Renal cortical epithelial cell (primary cell): ENCODE data around the gene FRMPD4. TPM values are rescaled to one million over a fixed set of nuclear protein-coding genes. Genes with fewer than 3 reads are reported as not detected.

Source experiments
- DNase-seq: peaks from one replicate; pipeline ENCODE4 v3.0.0-alpha.2; 2011; ENCODE audit warnings: low read depth
- total RNA-seq: library from RNA; depleted of rRNA; stranded (reverse); fragments of >200 nt; gene quantifications from 2 replicates; pipeline ENCODE4 v1.2.3, GENCODE V29; 2014

FRMPD4 gene
- total RNA-seq, 1 donor from 2014 or later = 0.30 TPM

DNA sequence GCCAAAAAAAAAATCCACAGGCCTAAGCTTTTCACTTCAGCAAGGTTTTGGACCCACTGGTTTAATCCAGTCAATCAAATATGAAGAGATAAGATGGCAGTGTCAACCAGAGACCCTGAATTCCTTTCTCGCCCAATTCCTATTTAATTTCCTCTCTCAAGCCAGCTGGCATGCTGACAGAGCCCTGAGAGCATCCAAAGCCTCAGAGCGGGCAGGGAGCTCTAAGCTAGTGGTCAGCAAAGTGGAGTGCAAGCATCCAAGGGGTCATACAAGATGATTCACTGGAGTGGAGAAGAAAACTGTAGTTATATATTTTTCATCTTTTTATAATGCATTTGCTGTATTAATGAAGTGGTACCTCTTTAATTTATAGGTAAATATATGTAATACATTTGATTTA is 615.1 kb downstream of the FRMPD4 start:
- no peak for DNase-seq

DNA sequence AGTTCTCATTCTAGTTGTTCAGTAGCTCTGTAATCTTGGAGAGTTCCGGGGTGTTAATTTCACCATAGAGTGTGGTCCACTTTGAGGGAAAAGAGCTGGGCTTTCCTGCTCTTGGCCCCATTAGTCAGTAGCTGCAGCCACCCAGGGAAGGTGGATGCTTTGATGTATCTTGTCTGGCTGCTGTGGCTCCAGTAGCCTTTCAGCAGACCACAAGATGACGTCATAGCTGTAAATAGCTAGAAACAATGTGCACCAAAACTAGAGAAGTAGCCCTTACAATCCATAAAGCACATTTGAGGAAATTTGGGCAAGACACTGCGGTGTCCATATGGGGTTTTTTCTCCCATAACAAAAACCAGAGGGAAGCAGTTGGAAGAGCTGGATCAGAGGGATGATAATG is 620.0 kb downstream of the FRMPD4 start:
- no peak for DNase-seq

DNA sequence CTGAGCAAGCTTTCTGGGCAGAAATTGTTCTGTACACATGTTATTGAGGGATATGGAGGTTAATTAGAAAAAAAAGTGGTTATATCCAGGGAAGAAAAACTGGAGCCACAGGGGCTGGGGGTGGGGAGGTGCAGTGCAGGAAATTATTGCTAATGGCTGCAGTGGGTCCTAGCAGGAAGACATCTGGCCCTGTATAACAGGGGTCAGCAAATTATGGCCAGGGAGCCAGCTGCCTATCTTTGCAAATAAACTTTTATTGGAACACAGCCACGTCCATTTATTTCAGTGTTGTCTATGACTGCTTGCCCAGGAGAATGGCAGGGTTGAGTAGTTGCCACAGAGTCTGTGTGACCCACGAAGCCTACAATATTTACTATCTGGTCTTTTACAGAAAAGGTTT is 629.6 kb downstream of the FRMPD4 start:
- no peak for DNase-seq

DNA sequence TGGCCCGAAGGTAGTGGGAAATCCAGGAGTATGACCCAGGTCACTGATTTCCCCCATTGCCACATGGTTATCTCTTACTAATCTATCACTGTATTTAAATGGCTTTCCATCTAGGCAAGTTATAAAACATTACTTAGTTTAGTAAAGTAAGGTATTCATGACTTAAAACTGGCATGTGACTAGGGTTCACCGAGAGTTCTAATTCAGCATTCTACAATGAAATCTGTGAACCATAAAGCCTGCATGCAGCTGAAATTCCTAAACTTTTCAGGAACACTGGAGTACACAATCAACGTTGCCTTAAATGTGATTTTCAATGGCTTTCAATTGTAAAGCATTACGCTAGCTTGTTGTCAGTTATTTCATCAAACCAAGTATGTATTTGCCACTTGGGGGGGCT is 630.2 kb downstream of the FRMPD4 start:
- peak; percentile 52 for DNase-seq

DNA sequence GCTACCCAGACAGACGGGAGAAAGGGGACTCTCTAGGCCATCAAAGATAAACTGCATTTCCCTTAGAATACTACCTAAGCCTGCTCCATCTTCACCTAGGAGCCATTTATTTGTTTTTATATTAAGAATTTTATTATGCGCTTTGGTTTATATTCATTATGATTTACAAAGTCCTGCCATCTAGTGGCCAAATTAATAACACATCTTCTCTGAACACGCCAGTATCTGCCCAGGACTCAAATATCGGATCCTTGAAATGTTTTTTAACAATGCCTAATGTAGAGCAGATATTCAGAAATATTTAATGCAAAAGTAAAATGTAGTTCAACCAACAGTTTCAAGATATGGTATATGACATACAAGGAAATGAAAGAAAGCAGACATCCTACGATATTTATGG is 632.2 kb downstream of the FRMPD4 start:
- DNase-seq = peak; percentile 13

DNA sequence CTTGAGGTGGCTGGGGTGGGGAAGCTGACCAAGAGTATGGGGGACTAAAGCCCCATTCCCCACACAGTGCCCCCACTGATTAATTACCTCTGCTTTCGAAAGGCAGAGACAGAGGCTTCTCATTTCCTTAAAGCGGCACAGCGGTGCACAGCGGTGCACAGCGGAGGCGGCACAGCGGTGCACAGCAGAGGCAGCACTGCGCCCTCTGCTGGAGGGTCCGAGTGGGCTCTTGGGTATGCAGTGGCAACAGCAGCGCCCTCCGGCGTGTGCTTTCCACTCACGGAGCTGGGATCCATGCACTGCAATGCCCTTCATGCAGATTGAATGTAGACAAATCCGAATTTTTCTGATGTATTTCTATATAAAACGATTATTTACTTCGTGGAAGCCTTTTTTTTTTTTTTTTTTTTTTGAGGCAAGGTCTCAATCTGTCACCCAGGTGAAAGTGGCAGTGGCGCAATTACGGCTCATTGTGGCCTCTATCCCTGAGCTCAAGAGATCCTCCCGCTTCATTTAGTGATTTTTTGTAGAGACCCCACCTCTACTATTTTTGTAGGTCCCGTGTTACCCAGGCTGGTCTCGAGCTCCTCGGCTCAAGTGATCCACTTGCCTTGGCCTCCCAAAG is 633.3 kb downstream of the FRMPD4 start:
- peak; percentile 19 for DNase-seq
